Ectodermal cell (in vitro differentiated cells): ENCODE data around the gene SAP30L.

Experiments
- H3K27ac ChIP-seq: 2 replicates; pipeline ENCODE4 v1.7.0; 2013; ENCODE audit warnings: mild to moderate bottlenecking, low read depth, low read length; ENCODE audit not compliant: insufficient read depth, poor library complexity, severe bottlenecking
- H3K27me3 ChIP-seq: 2 replicates; pipeline ENCODE4 v1.7.0; 2013; ENCODE audit warnings: mild to moderate bottlenecking, low read length; ENCODE audit not compliant: insufficient read depth, control insufficient read depth, poor library complexity, severe bottlenecking
- H3K36me3 ChIP-seq: one replicate; pipeline ENCODE4 v1.7.0; 2013; ENCODE audit warnings: low read length; ENCODE audit not compliant: control insufficient read depth, insufficient read depth
- H3K4me1 ChIP-seq: one replicate; pipeline ENCODE4 v1.7.0; 2013; ENCODE audit warnings: low read length; ENCODE audit not compliant: control insufficient read depth, insufficient read depth
- H3K4me3 ChIP-seq: 2 replicates; pipeline ENCODE4 v1.7.0; 2013; ENCODE audit warnings: low read depth, low read length, control low read depth; ENCODE audit not compliant: insufficient read depth
- H3K9me3 ChIP-seq: 2 replicates; pipeline ENCODE4 v1.7.0; 2013; ENCODE audit warnings: mild to moderate bottlenecking, low read length, moderate library complexity; ENCODE audit not compliant: control insufficient read depth
- WGBS, 2 experiments: methylation state at CpG; one replicate each; pipeline ENCODE4 v1.1.7; 2013; ENCODE audit warnings: missing lambda C conversion rate in 2 of 2; 5-methylcytosine and 5-hydroxymethylcytosine counted together

The SAP30L gene

GRCh38 chr5:154485096-154485491 is 39.3 kb downstream of the SAP30L start:
- Histone ChIP-seq H3K9me3 (no peaks in the 10 kb centered on the region), H3K27me3 (peaks cover 95% of the 10 kb centered on the region), H3K4me1 (peaks cover 15% of the 10 kb centered on the region), H3K27ac (no peak overlapping the region), H3K4me3 (no peak overlapping the region), H3K36me3 (no peaks in the 10 kb centered on the region)
- WGBS, 2 experiments, result 0 to 3% methylated on average over 2 of the region's 2 CpGs

DNA sequence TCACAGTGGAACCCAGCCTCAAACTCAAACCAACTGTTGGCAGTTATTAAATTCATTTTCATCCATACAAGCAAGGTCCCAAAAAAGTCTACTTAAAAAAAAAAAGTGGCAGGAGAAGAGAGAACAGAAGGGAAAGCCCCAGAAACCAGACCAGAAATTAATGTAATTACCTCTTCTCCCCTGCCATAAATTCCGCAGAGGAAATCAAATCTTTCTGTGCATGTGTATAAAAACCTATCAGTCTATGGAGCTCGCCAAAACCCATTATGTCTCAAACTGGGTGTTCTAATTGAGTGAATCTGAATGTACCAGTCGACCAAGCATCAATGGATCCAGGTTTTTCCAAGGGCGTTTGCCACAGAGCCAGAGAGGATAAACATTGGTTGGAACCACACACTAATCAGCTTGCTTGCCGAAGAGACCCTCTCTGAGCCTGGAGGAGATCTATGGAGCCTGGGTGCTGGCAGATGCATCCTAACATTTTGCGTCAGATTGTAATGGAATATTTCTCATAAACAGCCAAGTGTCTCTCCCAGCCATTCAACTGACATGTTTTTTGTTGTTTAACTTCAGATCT is 40.1 kb downstream of the SAP30L start:
- Histone ChIP-seq H3K27me3 (peaks cover 87% of the 10 kb centered on the region), H3K4me3 (no peak overlapping the region), H3K4me1 (peaks cover 13% of the 10 kb centered on the region), H3K9me3 (no peaks in the 10 kb centered on the region), H3K27ac (no peak overlapping the region), H3K36me3 (no peaks in the 10 kb centered on the region)
- 17 to 21% methylated on average over 6 of the region's 6 CpGs for WGBS, 2 experiments

DNA sequence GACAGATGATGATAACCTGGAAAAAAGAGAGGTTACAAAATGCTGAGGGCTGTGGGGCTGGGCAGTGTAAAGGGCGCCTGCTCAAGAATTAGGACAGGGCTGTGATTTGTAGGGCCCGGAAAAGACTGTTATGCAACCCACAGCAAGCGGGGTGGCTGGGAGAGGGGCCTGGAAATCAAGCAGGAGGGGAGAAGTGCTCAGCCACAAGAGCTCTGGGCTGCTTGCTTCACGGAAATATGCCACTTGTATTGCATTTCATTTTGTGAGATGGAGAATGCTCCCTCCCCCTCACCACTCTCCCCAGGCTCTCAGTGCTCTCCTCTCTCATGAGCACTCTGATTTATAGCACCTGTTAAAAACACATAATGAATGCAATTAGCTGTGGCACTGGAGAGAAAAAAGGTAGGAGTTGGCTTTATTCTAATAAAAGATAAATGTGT is 40.6 kb downstream of the SAP30L start:
- H3K4me3 ChIP-seq, result no peak overlapping the region
- no peaks in the 10 kb centered on the region for H3K9me3 ChIP-seq
- peaks cover 13% of the 10 kb centered on the region for H3K4me1 ChIP-seq
- H3K27me3 ChIP-seq, result peaks cover 82% of the 10 kb centered on the region
- H3K27ac ChIP-seq, result no peak overlapping the region
- no peaks in the 10 kb centered on the region for H3K36me3 ChIP-seq
- 7 to 8% methylated on average over 4 of the region's 4 CpGs for WGBS, 2 experiments

GRCh38 chr5:154487541-154487940 is 41.7 kb downstream of the SAP30L start:
- Histone ChIP-seq H3K27ac (no peak overlapping the region), H3K27me3 (peaks cover 71% of the 10 kb centered on the region), H3K9me3 (no peaks in the 10 kb centered on the region)

DNA sequence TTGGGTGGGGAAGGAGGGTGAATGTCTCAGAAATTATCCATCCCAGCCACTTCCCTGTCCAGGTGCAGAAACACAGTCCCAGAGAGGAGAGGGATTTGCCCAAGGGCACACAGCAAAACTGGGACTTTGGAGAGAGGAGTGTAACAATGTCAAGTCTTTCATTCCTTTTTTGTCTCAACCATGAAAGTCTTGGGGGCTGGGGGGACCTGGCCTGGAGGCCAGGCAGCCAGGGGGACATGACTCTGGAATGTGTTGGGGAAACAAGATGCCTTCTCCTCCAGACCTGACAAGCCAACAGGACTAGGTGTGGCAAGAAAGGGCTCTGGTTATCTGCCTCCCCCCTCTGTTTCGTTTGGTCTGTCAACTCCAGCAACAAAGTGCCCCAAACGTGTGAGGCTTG is 46.1 kb downstream of the SAP30L start:
- WGBS, 2 experiments, result 66 to 72% methylated on average over 2 of the region's 2 CpGs
- peaks cover 30% of the 10 kb centered on the region for H3K27me3 ChIP-seq
- H3K4me3 ChIP-seq, result no peak overlapping the region
- H3K27ac ChIP-seq, result no peak overlapping the region
- no peaks in the 10 kb centered on the region for H3K36me3 ChIP-seq
- no peaks in the 10 kb centered on the region for H3K4me1 ChIP-seq
- H3K9me3 ChIP-seq, result no peaks in the 10 kb centered on the region

More at GRCh38 chr5:154487541-154487940, 41.7 kb downstream of the SAP30L start:
- H3K4me1 ChIP-seq, result peaks cover 13% of the 10 kb centered on the region
- WGBS, 2 experiments, result 37 to 48% methylated on average over 2 of the region's 2 CpGs
- no peaks in the 10 kb centered on the region for H3K36me3 ChIP-seq
- no peak overlapping the region for H3K4me3 ChIP-seq

DNA sequence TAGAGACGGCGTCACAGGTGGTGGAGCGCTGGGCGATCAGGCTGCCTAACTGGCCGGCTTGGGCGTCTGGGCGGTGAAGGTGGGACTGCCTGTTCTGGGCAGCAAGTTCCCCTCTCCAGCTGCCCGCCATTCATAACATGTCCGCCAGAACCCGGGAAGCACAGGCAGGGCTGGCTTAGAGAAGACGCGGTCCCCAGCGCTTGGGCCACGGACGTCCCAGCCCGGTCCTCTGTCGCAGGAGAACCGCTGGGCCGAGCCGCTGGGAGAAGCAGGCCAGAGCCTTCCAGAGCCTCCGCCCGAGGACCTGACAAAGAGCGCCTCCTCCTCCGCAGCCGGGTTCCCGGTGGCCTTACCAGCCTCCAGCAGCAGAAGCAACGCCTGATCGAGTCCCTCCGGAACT is 47.5 kb downstream of the SAP30L start:
- Histone ChIP-seq H3K4me1 (no peaks in the 10 kb centered on the region), H3K27ac (no peak overlapping the region), H3K27me3 (peaks cover 17% of the 10 kb centered on the region), H3K9me3 (no peaks in the 10 kb centered on the region), H3K4me3 (no peak overlapping the region), H3K36me3 (no peaks in the 10 kb centered on the region)
- WGBS, 2 experiments, result 87 to 88% methylated on average over 29 of the region's 29 CpGs

- Histone ChIP-seq H3K9me3 (no peaks in the 10 kb centered on the region), H3K4me3 (no peak overlapping the region), H3K27ac (no peak overlapping the region), H3K36me3 (no peaks in the 10 kb centered on the region), H3K4me1 (no peaks in the 10 kb centered on the region), H3K27me3 (peaks cover 10% of the 10 kb centered on the region)
- WGBS, 2 experiments, result 85 to 94% methylated on average over 4 of the region's 4 CpGs
Observed at GRCh38 chr5:154494036-154494435, 48.2 kb downstream of the SAP30L start.

DNA sequence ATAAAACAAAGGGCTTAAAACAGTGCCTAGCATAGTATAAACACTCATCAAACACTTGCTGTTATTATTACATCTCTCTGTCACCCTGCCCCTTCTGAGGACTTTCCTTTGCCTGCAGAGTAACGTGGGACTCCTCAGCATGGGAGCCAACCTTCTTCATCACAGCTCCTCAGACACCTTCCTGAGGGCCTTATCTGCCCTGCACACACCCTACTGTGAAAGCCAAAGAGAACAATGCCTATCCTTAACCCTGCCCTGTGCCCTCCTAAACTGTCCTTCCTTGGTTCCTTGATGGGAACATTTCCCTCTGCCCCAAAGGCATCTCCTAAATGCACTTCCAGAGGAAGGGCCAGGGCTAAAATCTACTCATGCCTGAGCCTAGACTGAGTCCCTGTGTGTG is 52.8 kb downstream of the SAP30L start:
- no peaks in the 10 kb centered on the region for H3K36me3 ChIP-seq
- no peaks in the 10 kb centered on the region for H3K9me3 ChIP-seq
- 58 to 59% methylated on average over 1 of the region's 1 CpG for WGBS, 2 experiments
- H3K4me1 ChIP-seq, result no peaks in the 10 kb centered on the region
- peaks cover 4% of the 10 kb centered on the region for H3K27me3 ChIP-seq
- H3K4me3 ChIP-seq, result no peak overlapping the region
- H3K27ac ChIP-seq, result no peak overlapping the region

DNA sequence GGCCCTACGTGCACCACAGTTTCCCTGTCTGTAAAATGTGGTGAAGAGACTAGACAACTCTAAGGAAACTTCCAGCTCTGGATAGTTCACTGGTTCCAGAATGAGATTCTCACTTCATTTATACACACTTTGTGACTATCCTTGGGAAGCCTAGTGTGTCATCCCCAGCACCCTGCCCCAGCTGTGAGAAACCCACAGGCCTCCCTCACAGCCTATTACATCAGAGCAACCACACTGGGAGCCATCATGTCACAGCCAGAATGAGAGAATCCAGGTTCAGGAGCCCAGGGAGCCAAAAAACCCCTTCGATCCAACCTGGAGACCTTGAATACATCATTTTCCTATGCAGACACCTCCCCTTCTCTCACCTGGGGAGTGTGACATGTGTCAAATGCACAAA is 53.2 kb downstream of the SAP30L start:
- no peak overlapping the region for H3K27ac ChIP-seq
- H3K4me3 ChIP-seq, result no peak overlapping the region
- no peaks in the 10 kb centered on the region for H3K4me1 ChIP-seq
- no peaks in the 10 kb centered on the region for H3K9me3 ChIP-seq
- WGBS, 2 experiments, result 89 to 93% methylated on average over 2 of the region's 2 CpGs
- H3K36me3 ChIP-seq, result no peaks in the 10 kb centered on the region
- H3K27me3 ChIP-seq, result peaks cover 4% of the 10 kb centered on the region

GRCh38 chr5:154501566-154501965 is 55.8 kb downstream of the SAP30L start:
- H3K4me1 ChIP-seq, result no peaks in the 10 kb centered on the region
- H3K4me3 ChIP-seq, result no peak overlapping the region
- H3K27me3 ChIP-seq, result no peaks in the 10 kb centered on the region
- no peaks in the 10 kb centered on the region for H3K9me3 ChIP-seq
- H3K36me3 ChIP-seq, result no peaks in the 10 kb centered on the region
- H3K27ac ChIP-seq, result no peak overlapping the region
- 55 to 63% methylated on average over 2 of the region's 2 CpGs for WGBS, 2 experiments

DNA sequence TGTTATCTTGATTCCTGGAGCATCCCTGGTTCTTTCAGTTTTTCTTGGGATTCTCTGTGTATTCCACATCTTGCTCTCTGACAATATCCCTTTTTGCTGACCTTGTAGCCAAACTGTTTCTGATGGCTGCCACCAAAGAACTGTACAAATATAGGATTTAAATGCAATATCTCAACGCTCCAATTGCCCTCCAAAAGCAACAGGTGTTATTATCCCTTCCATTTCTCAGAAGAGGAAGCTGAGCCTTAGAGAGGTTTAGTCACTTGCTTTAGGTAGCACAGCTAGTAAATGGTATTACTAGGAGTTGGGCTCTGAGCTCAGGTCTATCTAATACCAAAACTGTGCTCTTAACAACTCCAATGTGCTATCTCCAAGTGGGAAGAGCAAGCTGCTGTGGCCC is 56.4 kb downstream of the SAP30L start:
- H3K9me3 ChIP-seq, result no peaks in the 10 kb centered on the region
- H3K4me3 ChIP-seq, result no peak overlapping the region
- H3K27me3 ChIP-seq, result no peaks in the 10 kb centered on the region
- WGBS, 2 experiments, result 88 to 95% methylated on average over 1 of the region's 1 CpG
- H3K36me3 ChIP-seq, result no peaks in the 10 kb centered on the region
- no peak overlapping the region for H3K27ac ChIP-seq
- H3K4me1 ChIP-seq, result no peaks in the 10 kb centered on the region
